HCT116 (cell line): ENCODE results near the gene AKIRIN2. TPM values are rescaled to one million over a fixed set of nuclear protein-coding genes. Genes with fewer than 3 reads are reported as not detected.

Source experiments
- ATAC-seq: fragments of 200-7000 bp; cut with Tn5 transposase; 2 replicates; pipeline ENCODE4 v1.9.1; 2020; ENCODE audit warnings: mild to moderate bottlenecking, moderate library complexity
- BruUV-seq: library from RNA; stranded (reverse); fragments of 400-500 nt; replicated peaks from 2 replicates; lab custom pipeline; 2021; lab: Mats Ljungman, UMichigan
- CTCF ChIA-PET: fragments of 300-600 bp; sonication (Branson Sonifier 250); formaldehyde crosslinking; loops from one replicate; lab custom pipeline; 2021; ENCODE audit warnings: antibody characterized with exemption; lab: Charles Lee
- POLR2A ChIA-PET: fragments of 300-600, 350-600 bp; sonication (Branson Sonifier 250); formaldehyde crosslinking; loops from one replicate; lab custom pipeline; 2021; ENCODE audit warnings: antibody characterized with exemption; lab: Charles Lee
- RAD21 ChIA-PET, 2 experiments: fragments of 300-600 bp; sonication (Branson Sonifier 250); formaldehyde crosslinking; loops; one replicate each; lab custom pipeline; 2023; ENCODE audit warnings: low total read pairs in 2 of 2; ENCODE audit not compliant: uncharacterized antibody in 2 of 2, unreplicated experiment in 2 of 2, low non-redundant PET in 1 of 2; lab: Charles Lee
- DNase-seq: peaks from one replicate; pipeline ENCODE4 v3.0.0-alpha.2; 2010; ENCODE audit warnings: low read depth, low spot score
- H2AFZ ChIP-seq: fragments of 200-600 bp; shearing (Covaris generic), sonication (generic); 2 replicates; pipeline ENCODE4 v1.6.1; 2017; ENCODE audit warnings: low read depth, mixed run types, mixed read lengths, antibody characterized with exemption, low read length; ENCODE audit not compliant: poor library complexity, severe bottlenecking
- H3K27ac ChIP-seq: 2 replicates; pipeline ENCODE4 v1.5.1; 2012; ENCODE audit warnings: low read depth, low read length
- H3K27me3 ChIP-seq: fragments of 200-600 bp; sonication (generic); 2 replicates; pipeline ENCODE4 v1.6.1; 2016; ENCODE audit warnings: mixed run types, low read length, mixed read lengths; ENCODE audit not compliant: insufficient read depth
- H3K36me3 ChIP-seq, 2 experiments: fragments of 200-500 bp in 1 of 2; fragments of 200-600 bp in 1 of 2; sonication (Bioruptor generic) in 1 of 2; sonication (generic) in 1 of 2; 2 replicates each; pipeline versions ENCODE4 v1.5.1 to v1.6.1; 2014 to 2016; ENCODE audit warnings: low read length in 2 of 2, inconsistent platforms in 1 of 2, mixed read lengths in 1 of 2, mixed run types in 1 of 2; ENCODE audit not compliant: insufficient read depth in 2 of 2, control insufficient read depth in 1 of 2
- H3K4me1 ChIP-seq, 2 experiments: fragments of 200-600 bp in 1 of 2; sonication (generic) in 1 of 2; 2 replicates each; pipeline versions ENCODE4 v1.5.1 to v1.6.1; 2012 to 2017; ENCODE audit warnings: low read length in 2 of 2, inconsistent platforms in 1 of 2, mild to moderate bottlenecking in 1 of 2, mixed read lengths in 1 of 2, mixed run types in 1 of 2, moderate library complexity in 1 of 2; ENCODE audit not compliant: insufficient read depth in 2 of 2, control insufficient read depth in 1 of 2
- H3K4me2 ChIP-seq: fragments of 200-600 bp; sonication (generic); 2 replicates; pipeline ENCODE4 v1.6.1; 2017; ENCODE audit warnings: mixed run types, low read length, mixed read lengths
- H3K4me3 ChIP-seq, 2 experiments: fragments of 200-600 bp in 1 of 2; sonication (generic) in 1 of 2; replicated peaks in 1 of 2; 2 replicates each; pipeline ENCODE4 v1.5.1; 2011 to 2016; ENCODE audit warnings: low read length in 2 of 2, control low read depth in 1 of 2, low read depth in 1 of 2, mild to moderate bottlenecking in 1 of 2, mixed read lengths in 1 of 2, mixed run types in 1 of 2
- H3K79me2 ChIP-seq: fragments of 200-600 bp; sonication (generic); 2 replicates; pipeline ENCODE4 v1.6.1; 2017; ENCODE audit warnings: mild to moderate bottlenecking, mixed run types, low read length, moderate library complexity, mixed read lengths; ENCODE audit not compliant: insufficient read depth
- H3K9ac ChIP-seq: fragments of 200-600 bp; sonication (generic); 2 replicates; pipeline ENCODE4 v1.6.1; 2016; ENCODE audit warnings: low read length, mixed read lengths
- H3K9me2 ChIP-seq: fragments of 200-600 bp; sonication (generic), shearing (Covaris generic); 2 replicates; pipeline ENCODE4 v1.6.1; 2017; ENCODE audit warnings: mixed run types, mild to moderate bottlenecking, moderate library complexity; ENCODE audit not compliant: insufficient read depth
- H3K9me3 ChIP-seq, 2 experiments: fragments of 200-500 bp in 1 of 2; fragments of 200-600 bp in 1 of 2; sonication (Bioruptor generic) in 1 of 2; sonication (generic) in 1 of 2; 2 replicates each; pipeline ENCODE4 v1.6.1; 2014 to 2017; ENCODE audit warnings: low read length in 2 of 2, mixed read lengths in 2 of 2, inconsistent platforms in 1 of 2, low read depth in 1 of 2, mild to moderate bottlenecking in 1 of 2, mixed run types in 1 of 2, moderate library complexity in 1 of 2; ENCODE audit not compliant: control insufficient read depth in 1 of 2, insufficient read depth in 1 of 2
- H4K20me1 ChIP-seq: fragments of 200-600 bp; sonication (generic), shearing (Covaris generic); 2 replicates; pipeline ENCODE4 v1.6.1; 2017; ENCODE audit warnings: mixed run types, mild to moderate bottlenecking, moderate library complexity; ENCODE audit not compliant: insufficient read depth
- ATF3 ChIP-seq: IDR thresholded peaks from 2 replicates; pipeline ENCODE4 v1.6.1; 2012
- EGR1 ChIP-seq: IDR thresholded peaks from 2 replicates; pipeline ENCODE4 v1.6.1; 2012; ENCODE audit warnings: low read depth
- ELF1 ChIP-seq: IDR thresholded peaks from 2 replicates; pipeline ENCODE4 v1.6.1; 2012; ENCODE audit warnings: low read depth, borderline replicate concordance
- EZH2 ChIP-seq: fragments of 200-600 bp; sonication (generic); IDR thresholded peaks from 2 replicates; pipeline ENCODE4 v1.6.1; 2017; ENCODE audit warnings: antibody characterized with exemption, mixed run types
- EZH2phosphoT487 ChIP-seq: fragments of 200-600 bp; IDR thresholded peaks from 2 replicates; pipeline ENCODE4 v1.6.1; 2018; ENCODE audit warnings: antibody characterized with exemption, borderline replicate concordance
- FOSL1 ChIP-seq: IDR thresholded peaks from 2 replicates; pipeline ENCODE4 v1.6.1; 2012; ENCODE audit warnings: low read depth
- JUND ChIP-seq: IDR thresholded peaks from 2 replicates; pipeline ENCODE4 v1.6.1; 2012
- POLR2A ChIP-seq: IDR thresholded peaks from 2 replicates; pipeline ENCODE4 v1.7.0; 2011; ENCODE audit warnings: borderline replicate concordance; ENCODE audit not compliant: insufficient read depth, insufficient read length; ENCODE audit errors: extremely low read depth
- POLR2AphosphoS5 ChIP-seq: IDR thresholded peaks from 2 replicates; pipeline ENCODE4 v1.6.1; 2011; ENCODE audit warnings: mild to moderate bottlenecking, low read depth, low read length, moderate library complexity
- RAD21 ChIP-seq: IDR thresholded peaks from 2 replicates; pipeline ENCODE4 v1.6.1; 2012; ENCODE audit warnings: low read depth, mild to moderate bottlenecking
- SRF ChIP-seq: IDR thresholded peaks from 2 replicates; pipeline ENCODE4 v1.6.1; 2012; ENCODE audit warnings: low read depth
- TCF7L2 ChIP-seq: IDR thresholded peaks from 2 replicates; pipeline ENCODE4 v1.7.0; 2011; ENCODE audit warnings: borderline replicate concordance, inconsistent platforms; ENCODE audit not compliant: insufficient read depth, insufficient read length; ENCODE audit errors: extremely low read depth
- YY1 ChIP-seq: IDR thresholded peaks from 2 replicates; pipeline ENCODE4 v1.6.1; 2011; ENCODE audit warnings: low read length, low read depth, moderate library complexity, mild to moderate bottlenecking; ENCODE audit not compliant: insufficient replicate concordance; ENCODE audit errors: extremely low read depth
- ZBTB33 ChIP-seq: IDR thresholded peaks from 2 replicates; pipeline ENCODE4 v1.6.1; 2011; ENCODE audit warnings: mild to moderate bottlenecking, low read length, moderate library complexity; ENCODE audit not compliant: insufficient replicate concordance; ENCODE audit errors: extremely low read depth
- ZFX ChIP-seq: fragments of 450-650 bp; IDR thresholded peaks from 2 replicates; pipeline ENCODE4 v1.6.1; 2017
- ZNF274 ChIP-seq: fragments of 200-500 bp; sonication (Bioruptor generic); IDR thresholded peaks from 2 replicates; pipeline ENCODE4 v1.6.1; 2014; ENCODE audit warnings: mild to moderate bottlenecking, low read depth, low read length, inconsistent platforms
- intact Hi-C: fragments of 100-400 bp; cut with micrococcal nuclease; formaldehyde crosslinking; loops from 2 replicates; pipeline ENCODE4 v1.10.0; 2022
- total RNA-seq: library from RNA; stranded (reverse); gene quantifications from one replicate; pipeline ENCODE4 v1.2.1, GENCODE V29; 2021; ENCODE audit not compliant: unreplicated experiment
- TF ChIP-seq, protein P1 (sequence below), 3 experiments: fragments of 200-600 bp in 1 of 3; sonication (generic) in 1 of 3; IDR thresholded peaks in 2 of 3; conservative IDR thresholded peaks in 1 of 3; 2 replicates each; pipeline ENCODE4 v1.5.1; 2012 to 2017; ENCODE audit warnings: low read depth in 2 of 3, low read length in 2 of 3, antibody characterized with exemption in 1 of 3, borderline replicate concordance in 1 of 3, control low read depth in 1 of 3, mild to moderate bottlenecking in 1 of 3, mixed read lengths in 1 of 3, mixed run types in 1 of 3, moderate library complexity in 1 of 3; ENCODE audit not compliant: insufficient read depth in 1 of 3
- TF ChIP-seq, protein P2 (sequence below): IDR thresholded peaks from 2 replicates; pipeline ENCODE4 v1.6.1; 2012; ENCODE audit warnings: low read depth
- TF ChIP-seq, protein P3 (sequence below): IDR thresholded peaks from 2 replicates; pipeline ENCODE4 v1.6.1; 2012

AKIRIN2 gene
- total RNA-seq, 1 experiment from 2014 or later, result 54.8 TPM

DNA sequence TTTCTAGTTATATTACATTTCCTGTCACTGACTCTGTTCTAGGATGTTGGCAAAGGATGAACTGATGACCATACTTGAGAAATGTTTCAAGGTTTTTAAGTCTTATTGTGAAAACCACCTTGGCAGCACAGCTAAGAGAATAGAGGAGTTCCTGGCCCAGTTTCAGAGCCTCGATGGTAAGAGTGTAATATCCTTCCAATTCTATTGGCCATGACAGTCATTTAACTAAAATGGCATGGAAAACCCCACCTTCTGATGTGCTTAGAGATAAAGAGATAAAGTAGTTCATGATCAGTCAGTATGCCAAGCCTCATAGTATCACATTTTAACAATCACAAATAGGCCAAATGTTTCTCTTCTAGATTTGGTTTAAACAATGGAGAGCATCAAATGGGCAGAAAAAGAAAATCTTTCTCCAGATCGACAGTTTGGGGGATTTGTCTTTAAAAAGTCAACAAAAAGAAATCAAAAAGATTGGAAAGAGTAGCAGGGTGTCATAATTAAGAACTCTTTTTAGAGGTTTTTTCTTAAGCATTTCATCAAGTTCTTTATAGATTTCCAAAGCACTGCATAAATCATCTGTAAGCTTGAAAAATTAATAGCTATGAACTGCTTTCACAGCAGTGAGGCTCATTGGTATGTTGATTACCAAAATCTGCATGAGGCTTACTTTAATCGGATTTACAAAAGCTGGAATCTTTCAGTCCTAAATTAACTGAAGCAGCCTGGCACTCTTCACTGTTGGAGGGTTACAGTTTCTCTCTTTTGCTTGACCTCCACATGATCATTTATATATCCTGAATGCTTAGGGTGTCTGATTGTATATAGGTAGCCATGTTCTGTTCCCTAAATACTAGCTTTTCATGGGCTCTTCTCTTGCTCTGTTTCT, 48.7 kb downstream of the AKIRIN2 start:
- no peak overlapping the region for H3K4me3 ChIP-seq
- intact Hi-C loops, result no loop called here
- H3K9me2 ChIP-seq, result no peaks in the 10 kb centered on the region
- no peaks in the 10 kb centered on the region for H3K9me3 ChIP-seq
- RAD21 ChIA-PET, result no interaction called here
- no peak overlapping the region for H3K9ac ChIP-seq
- H4K20me1 ChIP-seq, result no peaks in the 10 kb centered on the region; the same call in 1 of the 2 replicates
- BruUV-seq, result no TSS peak
- DNase-seq (no peak), ATAC-seq (no peak)
- H3K4me2 ChIP-seq, result no peak overlapping the region
- CTCF ChIA-PET, result no interaction called here
- H3K79me2 ChIP-seq, result no peaks in the 10 kb centered on the region
- peaks cover 5 to 10% of the 10 kb centered on the region in 2 experiments; a peak in 2 of 4 replicates for H3K36me3 ChIP-seq
- H3K27me3 ChIP-seq, result no peaks in the 10 kb centered on the region
- no peak overlapping the region for H2AFZ ChIP-seq
- H3K4me1 ChIP-seq, result no peaks in the 10 kb centered on the region
- H3K27ac ChIP-seq, result no peak overlapping the region
- POLR2A ChIA-PET, result no interaction called here
- TF ChIP-seq, protein P1, sequence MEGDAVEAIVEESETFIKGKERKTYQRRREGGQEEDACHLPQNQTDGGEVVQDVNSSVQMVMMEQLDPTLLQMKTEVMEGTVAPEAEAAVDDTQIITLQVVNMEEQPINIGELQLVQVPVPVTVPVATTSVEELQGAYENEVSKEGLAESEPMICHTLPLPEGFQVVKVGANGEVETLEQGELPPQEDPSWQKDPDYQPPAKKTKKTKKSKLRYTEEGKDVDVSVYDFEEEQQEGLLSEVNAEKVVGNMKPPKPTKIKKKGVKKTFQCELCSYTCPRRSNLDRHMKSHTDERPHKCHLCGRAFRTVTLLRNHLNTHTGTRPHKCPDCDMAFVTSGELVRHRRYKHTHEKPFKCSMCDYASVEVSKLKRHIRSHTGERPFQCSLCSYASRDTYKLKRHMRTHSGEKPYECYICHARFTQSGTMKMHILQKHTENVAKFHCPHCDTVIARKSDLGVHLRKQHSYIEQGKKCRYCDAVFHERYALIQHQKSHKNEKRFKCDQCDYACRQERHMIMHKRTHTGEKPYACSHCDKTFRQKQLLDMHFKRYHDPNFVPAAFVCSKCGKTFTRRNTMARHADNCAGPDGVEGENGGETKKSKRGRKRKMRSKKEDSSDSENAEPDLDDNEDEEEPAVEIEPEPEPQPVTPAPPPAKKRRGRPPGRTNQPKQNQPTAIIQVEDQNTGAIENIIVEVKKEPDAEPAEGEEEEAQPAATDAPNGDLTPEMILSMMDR (IDR thresholded peaks at IDR 0.05 in 2 of 3, conservative IDR thresholded peaks at IDR 0.05 in 1 of 3; ENCODE audit: borderline replicate concordance in 1 of 3, insufficient read depth in 1 of 3, low read depth in 2 of 3, low read length in 2 of 3), result no peak
- TF ChIP-seq TCF7L2, result no peak
- no peak for TF ChIP-seq ELF1
- no peak for TF ChIP-seq POLR2A
- TF ChIP-seq JUND, result no peak
- no peak for TF ChIP-seq YY1
- TF ChIP-seq FOSL1, result no peak
- TF ChIP-seq, protein P2, sequence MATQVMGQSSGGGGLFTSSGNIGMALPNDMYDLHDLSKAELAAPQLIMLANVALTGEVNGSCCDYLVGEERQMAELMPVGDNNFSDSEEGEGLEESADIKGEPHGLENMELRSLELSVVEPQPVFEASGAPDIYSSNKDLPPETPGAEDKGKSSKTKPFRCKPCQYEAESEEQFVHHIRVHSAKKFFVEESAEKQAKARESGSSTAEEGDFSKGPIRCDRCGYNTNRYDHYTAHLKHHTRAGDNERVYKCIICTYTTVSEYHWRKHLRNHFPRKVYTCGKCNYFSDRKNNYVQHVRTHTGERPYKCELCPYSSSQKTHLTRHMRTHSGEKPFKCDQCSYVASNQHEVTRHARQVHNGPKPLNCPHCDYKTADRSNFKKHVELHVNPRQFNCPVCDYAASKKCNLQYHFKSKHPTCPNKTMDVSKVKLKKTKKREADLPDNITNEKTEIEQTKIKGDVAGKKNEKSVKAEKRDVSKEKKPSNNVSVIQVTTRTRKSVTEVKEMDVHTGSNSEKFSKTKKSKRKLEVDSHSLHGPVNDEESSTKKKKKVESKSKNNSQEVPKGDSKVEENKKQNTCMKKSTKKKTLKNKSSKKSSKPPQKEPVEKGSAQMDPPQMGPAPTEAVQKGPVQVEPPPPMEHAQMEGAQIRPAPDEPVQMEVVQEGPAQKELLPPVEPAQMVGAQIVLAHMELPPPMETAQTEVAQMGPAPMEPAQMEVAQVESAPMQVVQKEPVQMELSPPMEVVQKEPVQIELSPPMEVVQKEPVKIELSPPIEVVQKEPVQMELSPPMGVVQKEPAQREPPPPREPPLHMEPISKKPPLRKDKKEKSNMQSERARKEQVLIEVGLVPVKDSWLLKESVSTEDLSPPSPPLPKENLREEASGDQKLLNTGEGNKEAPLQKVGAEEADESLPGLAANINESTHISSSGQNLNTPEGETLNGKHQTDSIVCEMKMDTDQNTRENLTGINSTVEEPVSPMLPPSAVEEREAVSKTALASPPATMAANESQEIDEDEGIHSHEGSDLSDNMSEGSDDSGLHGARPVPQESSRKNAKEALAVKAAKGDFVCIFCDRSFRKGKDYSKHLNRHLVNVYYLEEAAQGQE, result no peak
- TF ChIP-seq ZFX, result no peak
- no peak for TF ChIP-seq EGR1
- TF ChIP-seq POLR2AphosphoS5, result no peak
- TF ChIP-seq SRF, result no peak
- TF ChIP-seq EZH2, result no peak
- no peak for TF ChIP-seq ZNF274
- TF ChIP-seq RAD21, result no peak
- TF ChIP-seq ATF3, result no peak
- TF ChIP-seq EZH2phosphoT487, result no peak
- no peak for TF ChIP-seq ZBTB33
- TF ChIP-seq, protein P3, sequence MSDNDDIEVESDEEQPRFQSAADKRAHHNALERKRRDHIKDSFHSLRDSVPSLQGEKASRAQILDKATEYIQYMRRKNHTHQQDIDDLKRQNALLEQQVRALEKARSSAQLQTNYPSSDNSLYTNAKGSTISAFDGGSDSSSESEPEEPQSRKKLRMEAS, result no peak
